K562 (cell line): ENCODE measurements around the gene SDK1. TPM values are rescaled to one million over a fixed set of nuclear protein-coding genes. Genes with fewer than 3 reads are reported as not detected.

Experiments
- ATAC-seq: fragments of 200-7000 bp; cut with Tn5 transposase; 3 replicates; pipeline ENCODE4 v1.9.1; 2020; ENCODE audit warnings: moderate library complexity
- BruUV-seq: library from RNA; stranded (reverse); fragments of 400-500 nt; replicated peaks from 2 replicates; lab custom pipeline; 2021; lab: Mats Ljungman, UMichigan
- CTCF ChIA-PET: fragments of 300-600 bp; formaldehyde crosslinking; extraction: SDS; loops from one replicate; lab custom pipeline; 2021; ENCODE audit warnings: low intra/inter-chr PET ratio; lab: Yijun Ruan, JAX
- POLR2A ChIA-PET: fragments of 300-600, 350-650 bp; sonication (Branson Sonifier 250); formaldehyde crosslinking; extraction: SDS; loops from one replicate; lab custom pipeline; 2021; ENCODE audit warnings: antibody characterized with exemption, inconsistent platforms; lab: Yijun Ruan, JAX
- DNase-seq, 4 experiments: peaks; one replicate each; pipeline versions ENCODE4 v3.0.0 to v3.0.0-alpha.2; 2011 to 2018; ENCODE audit warnings: low spot score in 3 of 4, mixed read lengths in 3 of 4; ENCODE audit errors: extremely low read depth in 1 of 4
- FAIRE-seq: peaks from 2 replicates; lab custom pipeline; 2011; peaks lifted over from hg19 to GRCh38; lab: Jason Lieb, UNC
- H2AFZ ChIP-seq: 2 replicates; pipeline ENCODE4 v1.6.0; 2011; ENCODE audit warnings: low read depth, low read length, control low read depth, inconsistent platforms
- H3K27ac ChIP-seq: fragments of 200-600 bp; 3 replicates; pipeline ENCODE4 v1.8.0; 2011; ENCODE audit warnings: low read depth, mild to moderate bottlenecking, control low read depth, inconsistent platforms, low read length, moderate library complexity, mixed read lengths; ENCODE audit errors: extremely low read depth
- H3K27me3 ChIP-seq, 2 experiments: fragments of 300-600 bp in 1 of 2; 2 replicates in 1 of 2; 3 replicates in 1 of 2; pipeline versions ENCODE4 v1.6.0 to v1.8.0; 2011; ENCODE audit warnings: inconsistent platforms in 2 of 2, low read length in 2 of 2, mild to moderate bottlenecking in 1 of 2, mixed read lengths in 1 of 2, moderate library complexity in 1 of 2; ENCODE audit not compliant: control insufficient read depth in 2 of 2, insufficient read depth in 2 of 2
- H3K36me3 ChIP-seq: fragments of 300-600 bp; 3 replicates; pipeline ENCODE4 v1.8.0; 2011; ENCODE audit warnings: mild to moderate bottlenecking, low read length, inconsistent platforms; ENCODE audit not compliant: control insufficient read depth, insufficient read depth
- H3K4me1 ChIP-seq, 2 experiments: fragments of 200-600 bp in 1 of 2; replicated peaks in 1 of 2; 2 replicates in 1 of 2; 3 replicates in 1 of 2; pipeline versions ENCODE4 v1.5.1 to v1.8.0; 2011; ENCODE audit warnings: inconsistent platforms in 2 of 2, low read length in 2 of 2, mild to moderate bottlenecking in 1 of 2, mixed read lengths in 1 of 2, moderate library complexity in 1 of 2; ENCODE audit not compliant: control insufficient read depth in 2 of 2, insufficient read depth in 2 of 2
- H3K4me2 ChIP-seq: 2 replicates; pipeline ENCODE4 v1.6.1; 2011; ENCODE audit warnings: low read length, control low read depth, inconsistent platforms, mixed read lengths; ENCODE audit not compliant: insufficient read depth
- H3K4me3 ChIP-seq: fragments of 200-600 bp; sonication (generic), shearing (Covaris generic); 2 replicates; pipeline ENCODE4 v1.5.1; 2016; ENCODE audit warnings: control low read depth, inconsistent platforms
- H3K79me2 ChIP-seq: fragments of 200-600 bp; 3 replicates; pipeline ENCODE4 v1.8.0; 2011; ENCODE audit warnings: low read length, inconsistent platforms; ENCODE audit not compliant: control insufficient read depth, insufficient read depth
- H3K9ac ChIP-seq, 2 experiments: 2 replicates each; pipeline versions ENCODE4 v1.6.0 to v1.6.1; 2011; ENCODE audit warnings: low read depth in 2 of 2, low read length in 2 of 2, control low read depth in 1 of 2, inconsistent platforms in 1 of 2, mild to moderate bottlenecking in 1 of 2, mixed read lengths in 1 of 2; ENCODE audit not compliant: insufficient read depth in 1 of 2
- H3K9me1 ChIP-seq: one replicate; pipeline ENCODE4 v1.6.0; 2011; ENCODE audit warnings: inconsistent platforms, mild to moderate bottlenecking, low read length, moderate library complexity; ENCODE audit not compliant: control insufficient read depth, insufficient read depth
- H3K9me3 ChIP-seq: replicated peaks from 2 replicates; pipeline ENCODE4 v1.5.1; 2011; ENCODE audit warnings: low read depth, low read length, inconsistent platforms; ENCODE audit not compliant: control insufficient read depth, insufficient read depth
- H4K20me1 ChIP-seq: replicated peaks from 2 replicates; pipeline ENCODE4 v1.6.1; 2011; ENCODE audit warnings: low read length, inconsistent platforms, mixed read lengths; ENCODE audit not compliant: control insufficient read depth, insufficient read depth
- BCLAF1 ChIP-seq, 2 experiments: fragments of 450-650 bp in 1 of 2; IDR thresholded peaks; 2 replicates each; pipeline ENCODE4 v1.6.1; 2011 to 2017; ENCODE audit warnings: low read depth in 2 of 2, antibody characterized with exemption in 1 of 2, borderline replicate concordance in 1 of 2, low read length in 1 of 2, mild to moderate bottlenecking in 1 of 2, mixed read lengths in 1 of 2; ENCODE audit not compliant: control insufficient read depth in 1 of 2
- ETV6 ChIP-seq, 3 experiments: fragments of 150-350 bp in 1 of 3; sonication (generic) in 1 of 3; formaldehyde crosslinking in 1 of 3; IDR thresholded peaks; 2 replicates each; pipeline versions ENCODE4 v1.6.1 to v1.8.0; 2014 to 2022; ENCODE audit warnings: borderline replicate concordance in 2 of 3, low read depth in 2 of 3, antibody characterized with exemption in 1 of 3, low read length in 1 of 3, mild to moderate bottlenecking in 1 of 3, missing genetic modification reagents in 1 of 3
- HNRNPK ChIP-seq: fragments of 200-400 bp; formaldehyde crosslinking; IDR thresholded peaks from one replicate; pipeline ENCODE4 v1.6.1; 2018; ENCODE audit warnings: mild to moderate bottlenecking, low read depth, low read length; ENCODE audit not compliant: poor library complexity, severe bottlenecking
- HNRNPL ChIP-seq: fragments of 200-400 bp; formaldehyde crosslinking; IDR thresholded peaks from 2 replicates; pipeline ENCODE4 v1.6.1; 2017; ENCODE audit warnings: low read depth, mild to moderate bottlenecking, low read length
- NR2F6 ChIP-seq: fragments of 450-650 bp; formaldehyde crosslinking; IDR thresholded peaks from 2 replicates; pipeline ENCODE4 v1.4.0; 2020; ENCODE audit warnings: mild to moderate bottlenecking
- OTX1 ChIP-seq: fragments of 450-650 bp; formaldehyde crosslinking; IDR thresholded peaks from 2 replicates; pipeline ENCODE4 v1.4.0; 2022; ENCODE audit warnings: mild to moderate bottlenecking
- POLR2A ChIP-seq: fragments of 450-650 bp; conservative IDR thresholded peaks from 2 replicates; pipeline ENCODE4 v1.6.1; 2016
- PTBP1 ChIP-seq: fragments of 200-400 bp; formaldehyde crosslinking; IDR thresholded peaks from 2 replicates; pipeline ENCODE4 v1.6.1; 2017; ENCODE audit warnings: low read depth, low read length
- RAD51 ChIP-seq: fragments of 450-650 bp; IDR thresholded peaks from 2 replicates; pipeline ENCODE4 v1.7.1; 2016; ENCODE audit warnings: low read depth, mild to moderate bottlenecking, borderline replicate concordance
- RBM25 ChIP-seq: fragments of 200-400 bp; formaldehyde crosslinking; IDR thresholded peaks from 2 replicates; pipeline ENCODE4 v1.6.1; 2018; ENCODE audit warnings: low read length, low read depth, moderate library complexity; ENCODE audit not compliant: severe bottlenecking
- SNIP1 ChIP-seq: fragments of 450-650 bp; IDR thresholded peaks from 2 replicates; pipeline ENCODE4 v1.7.1; 2017; ENCODE audit warnings: low read depth, mild to moderate bottlenecking
- TEAD2 ChIP-seq: fragments of 450-650 bp; IDR thresholded peaks from 2 replicates; pipeline ENCODE4 v1.6.1; 2016; ENCODE audit warnings: missing genetic modification characterization, control low read depth, missing compliant biosample characterization
- THRA ChIP-seq: fragments of 450-650 bp; IDR thresholded peaks from 2 replicates; pipeline ENCODE4 v1.6.1; 2017; ENCODE audit warnings: mild to moderate bottlenecking, moderate library complexity
- XRCC3 ChIP-seq: fragments of 450-650 bp; IDR thresholded peaks from 2 replicates; pipeline ENCODE4 v1.6.1; 2017; ENCODE audit warnings: mild to moderate bottlenecking, moderate library complexity
- ZBED1 ChIP-seq: IDR thresholded peaks from 2 replicates; pipeline ENCODE4 v1.6.1; 2014
- ZNF589 ChIP-seq: fragments of 200-800 bp; sonication (Bioruptor generic); IDR thresholded peaks from 2 replicates; pipeline ENCODE4 v1.6.1; 2016; ENCODE audit warnings: low read depth, missing genetic modification characterization, missing compliant biosample characterization
- WGBS: fragments of 100-300 bp; shearing (Covaris generic); methylation state at CpG from one replicate; pipeline ENCODE4 v1.1.6; 2016; ENCODE audit warnings: low coverage, mixed read lengths; ENCODE audit not compliant: insufficient coverage; ENCODE audit errors: missing lambda C conversion rate; 5-methylcytosine and 5-hydroxymethylcytosine counted together
- in situ Hi-C: fragments of 300-500 bp; cut with MboI; formaldehyde crosslinking; loops from 4 replicates; pipeline ENCODE4 v1.15.0; 2018; ENCODE audit warnings: inconsistent platforms, mixed read lengths
- intact Hi-C: fragments of 100-400 bp; cut with micrococcal nuclease; formaldehyde crosslinking; loops from 2 replicates; pipeline ENCODE4 v1.14.2; 2022
- polyA plus RNA-seq, 8 experiments: library from polyadenylated mRNA; depleted of rRNA in 4 of 8; stranded (reverse) in 5 of 8; unstranded in 3 of 8; fragments of >200 nt; fragmentation: Nextera tagmentation in 2 of 8; fragmentation: Illumina TruSeq in 1 of 8; extraction: Ambion mirVana in 2 of 8; extraction: Trizol in 1 of 8; gene quantifications; 2 replicates each; pipeline versions ENCODE4 v1.2.1 to v1.2.3, GENCODE V29; 2011 to 2014; ENCODE audit warnings: inconsistent platforms in 1 of 8, missing spikeins in 1 of 8
- total RNA-seq, 7 experiments: library from RNA; depleted of rRNA in 6 of 7; stranded (reverse); fragments of >200 nt in 6 of 7; fragmentation: Illumina TruSeq in 2 of 7; extraction: Trizol in 2 of 7; gene quantifications; 2 replicates each; pipeline versions ENCODE4 v1.2.1 to v1.2.3, GENCODE V29; 2011 to 2021; ENCODE audit warnings: low replicate concordance in 1 of 7

The SDK1 gene
- total and polyA plus RNA-seq, 9 of the 15 experiments (the other 6 are each of a cell fraction or from before 2014, with no cell fraction given), result 0.16 TPM; not detected in 8

GRCh38 chr7:4077980-4078379 lies 776.9 kb downstream of the SDK1 start:
- no peaks in the 10 kb centered on the region for H3K9me1 ChIP-seq
- CTCF ChIA-PET, result no interaction called here
- no TSS peak for BruUV-seq
- no peak for FAIRE-seq
- H4K20me1 ChIP-seq, result 0 out of 2 replicates have a peak, but pooled peaks cover 3% of the 10 kb centered on the region
- H3K4me1 ChIP-seq, result no peaks in the 10 kb centered on the region
- POLR2A ChIA-PET, result no interaction called here
- TF ChIP-seq PTBP1 (no peak), HNRNPL (no peak), SNIP1 (no peak), OTX1 (no peak), RBM25 (no peak), THRA (no peak), XRCC3 (no peak), RAD51 (no peak), NR2F6 (CRISPR knock-in tag) (no peak), HNRNPK (no peak), BCLAF1 (IDR thresholded peaks at IDR 0.05; ENCODE audit: borderline replicate concordance in 1 of 2, control insufficient read depth in 1 of 2, low read depth in 2 of 2, low read length in 1 of 2) (no peak), ETV6 (IDR thresholded peaks at IDR 0.05; ENCODE audit: borderline replicate concordance in 1 of 2, low read depth in 2 of 2, low read length in 1 of 2) (no peak), ETV6 (CRISPR knock-in tag; IDR thresholded peaks at IDR 0.05; ENCODE audit: borderline replicate concordance) (no peak), ZNF589 (CRISPR knock-in tag) (no peak), POLR2A (no peak), TEAD2 (tag) (no peak), ZBED1 (no peak)
- TF ChIP-seq, all 486 proteins: peak for 0
- ATAC-seq (no peak), DNase-seq (no peak)
- in situ Hi-C loops (no loop called here), intact Hi-C loops (no loop called here)
- Histone ChIP-seq H3K4me2 (no peak overlapping the region), H3K4me3 (no peak overlapping the region), H3K36me3 (no peaks in the 10 kb centered on the region), H3K27me3 (peaks cover 3 to 41% of the 10 kb centered on the region in 2 experiments; a peak in 4 of 5 replicates), H3K27ac (no peak overlapping the region), H3K79me2 (no peaks in the 10 kb centered on the region), H3K9ac (no peak overlapping the region), H3K9me3 (no peaks in the 10 kb centered on the region), H2AFZ (no peak overlapping the region)
- 2% methylated on average over 8 of the region's 8 CpGs for whole genome bisulfite sequencing
